ENCODE results near the gene LDLRAP1. TPM values are rescaled to one million over a fixed set of nuclear protein-coding genes. Genes with fewer than 3 reads are reported as not detected.
"Not testable (repeated sequence)": the region's sequence is repeated elsewhere in the genome, so short reads cannot be mapped to it uniquely, and the experiment has no call there.

LDLRAP1 gene
- total RNA-seq, 1 experiment from 2014 or later: 29.2 TPM

DNA sequence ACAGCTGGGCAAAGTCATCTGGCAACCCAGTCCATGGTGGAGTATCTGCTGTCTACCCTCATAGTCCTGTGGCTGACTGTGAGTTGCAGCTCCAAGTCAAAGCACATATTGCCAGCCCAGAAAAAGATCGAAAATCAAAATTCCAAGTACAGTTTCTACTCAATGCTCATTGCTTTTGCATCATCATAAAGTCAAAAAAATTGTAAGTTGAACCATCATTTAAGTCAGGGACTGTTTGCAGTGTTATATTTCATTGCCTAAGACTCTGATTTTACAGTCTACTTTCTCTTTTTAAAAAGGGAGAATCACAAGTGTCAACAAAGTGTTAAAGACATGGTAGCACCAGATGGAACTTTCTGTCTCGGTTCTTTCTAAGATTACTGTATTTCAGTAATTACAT lies 50.5 kb downstream of the LDLRAP1 start:
- Histone ChIP-seq H3K27ac (no peak overlapping the region), H4K20me1 (ENCODE audit: insufficient read depth) (no peaks in the 10 kb centered on the region), H3K79me2 (ENCODE audit: low read depth) (no peaks in the 10 kb centered on the region), H3K4me3 (no peak overlapping the region), H3K36me3 (ENCODE audit: low read depth) (no peaks in the 10 kb centered on the region), H3K9me3 (ENCODE audit: insufficient read depth, low read depth) (no peaks in the 10 kb centered on the region), H3K27me3 (ENCODE audit: insufficient read depth, low read depth) (no peaks in the 10 kb centered on the region), H2AFZ (no peak overlapping the region), H3F3A (ENCODE audit: insufficient read depth, low read depth) (no peaks in the 10 kb centered on the region), H3K4me1 (replicated peaks; ENCODE audit: insufficient read depth) (no peaks in the 10 kb centered on the region), H3K4me2 (no peak overlapping the region), H3K9me2 (ENCODE audit: insufficient read depth) (no peaks in the 10 kb centered on the region)
- TF ChIP-seq EZH2 (IDR thresholded peaks at IDR 0.05; ENCODE audit: low read depth): no peak
- TF ChIP-seq, protein P1, sequence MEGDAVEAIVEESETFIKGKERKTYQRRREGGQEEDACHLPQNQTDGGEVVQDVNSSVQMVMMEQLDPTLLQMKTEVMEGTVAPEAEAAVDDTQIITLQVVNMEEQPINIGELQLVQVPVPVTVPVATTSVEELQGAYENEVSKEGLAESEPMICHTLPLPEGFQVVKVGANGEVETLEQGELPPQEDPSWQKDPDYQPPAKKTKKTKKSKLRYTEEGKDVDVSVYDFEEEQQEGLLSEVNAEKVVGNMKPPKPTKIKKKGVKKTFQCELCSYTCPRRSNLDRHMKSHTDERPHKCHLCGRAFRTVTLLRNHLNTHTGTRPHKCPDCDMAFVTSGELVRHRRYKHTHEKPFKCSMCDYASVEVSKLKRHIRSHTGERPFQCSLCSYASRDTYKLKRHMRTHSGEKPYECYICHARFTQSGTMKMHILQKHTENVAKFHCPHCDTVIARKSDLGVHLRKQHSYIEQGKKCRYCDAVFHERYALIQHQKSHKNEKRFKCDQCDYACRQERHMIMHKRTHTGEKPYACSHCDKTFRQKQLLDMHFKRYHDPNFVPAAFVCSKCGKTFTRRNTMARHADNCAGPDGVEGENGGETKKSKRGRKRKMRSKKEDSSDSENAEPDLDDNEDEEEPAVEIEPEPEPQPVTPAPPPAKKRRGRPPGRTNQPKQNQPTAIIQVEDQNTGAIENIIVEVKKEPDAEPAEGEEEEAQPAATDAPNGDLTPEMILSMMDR (conservative IDR thresholded peaks at IDR 0.05): no peak
- DNase-seq: no peak
- no TSS peak for BruUV-seq (replicated peaks)
- ChIA-PET CTCF (interaction anchor here (0.6 kb wide), 1 partner anchor 21 kb away, joined by 3 read pairs; no protein-coding TSS in a partner anchor), POLR2A (ENCODE audit: unreplicated experiment) (no interaction called here)
- intact Hi-C loops (cut with micrococcal nuclease; ENCODE audit: unreplicated experiment): no loop called here

- H3K79me2 ChIP-seq (ENCODE audit: low read depth): no peaks in the 10 kb centered on the region
- ChIA-PET POLR2A (ENCODE audit: unreplicated experiment) (no interaction called here), CTCF (interaction anchor here (0.6 kb wide), 1 partner anchor 95 kb away, joined by 3 read pairs; no protein-coding TSS in a partner anchor)
- no peaks in the 10 kb centered on the region for H4K20me1 ChIP-seq (ENCODE audit: insufficient read depth)
- no peak overlapping the region for H3K4me3 ChIP-seq
- TF ChIP-seq, protein P1 (conservative IDR thresholded peaks at IDR 0.05): no peak
- no peak for TF ChIP-seq EZH2 (IDR thresholded peaks at IDR 0.05; ENCODE audit: low read depth)
- H3K27me3 ChIP-seq (ENCODE audit: insufficient read depth, low read depth): no peaks in the 10 kb centered on the region
- no peaks in the 10 kb centered on the region for H3K9me2 ChIP-seq (ENCODE audit: insufficient read depth)
- H3K4me2 ChIP-seq: no peak overlapping the region
- no TSS peak for BruUV-seq (replicated peaks)
- H3K4me1 ChIP-seq (replicated peaks; ENCODE audit: insufficient read depth): no peaks in the 10 kb centered on the region
- H3K36me3 ChIP-seq (ENCODE audit: low read depth): no peaks in the 10 kb centered on the region
- no peaks in the 10 kb centered on the region for H3F3A ChIP-seq (ENCODE audit: insufficient read depth, low read depth)
- H2AFZ ChIP-seq: no peak overlapping the region
- no peaks in the 10 kb centered on the region for H3K9me3 ChIP-seq (ENCODE audit: insufficient read depth, low read depth)
- intact Hi-C loops (cut with micrococcal nuclease; ENCODE audit: unreplicated experiment): no loop called here
- no peak for DNase-seq
- H3K27ac ChIP-seq: no peak overlapping the region
These were observed 51.6 kb downstream of the LDLRAP1 start for GRCh38 chr1:25594971-25595370.

DNA sequence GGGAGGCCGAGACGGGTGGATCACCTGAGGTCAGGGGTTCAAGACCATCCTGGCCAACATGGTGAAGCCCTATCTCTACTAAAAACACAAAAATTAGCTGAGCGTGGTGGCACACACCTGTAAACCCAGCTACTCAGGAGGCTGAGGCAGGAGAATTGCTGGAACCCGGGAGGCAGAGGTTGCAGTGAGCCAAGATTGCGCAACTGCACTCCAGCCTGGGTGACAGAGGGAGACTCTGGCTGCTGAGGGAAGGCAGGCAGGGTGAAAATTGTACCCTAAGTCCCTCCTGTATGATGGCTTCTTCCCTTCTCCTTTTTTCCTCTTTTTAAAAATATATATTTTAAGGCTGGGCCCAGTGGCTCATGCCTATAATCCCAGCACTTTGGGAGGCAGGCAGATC lies 53.2 kb downstream of the LDLRAP1 start:
- intact Hi-C loops (cut with micrococcal nuclease; ENCODE audit: unreplicated experiment); H3K9me3 ChIP-seq (ENCODE audit: insufficient read depth, low read depth); H3K4me2 ChIP-seq; H3K27ac ChIP-seq; H4K20me1 ChIP-seq (ENCODE audit: insufficient read depth); DNase-seq; H3K36me3 ChIP-seq (ENCODE audit: low read depth); CTCF ChIA-PET; BruUV-seq (replicated peaks); H3K4me1 ChIP-seq (replicated peaks; ENCODE audit: insufficient read depth); H3K27me3 ChIP-seq (ENCODE audit: insufficient read depth, low read depth); H2AFZ ChIP-seq; H3F3A ChIP-seq (ENCODE audit: insufficient read depth, low read depth); H3K4me3 ChIP-seq; H3K9me2 ChIP-seq (ENCODE audit: insufficient read depth); H3K79me2 ChIP-seq (ENCODE audit: low read depth): not testable (repeated sequence)
- POLR2A ChIA-PET (ENCODE audit: unreplicated experiment): interaction anchor here (0.6 kb wide), 1 partner anchor 195 kb away, joined by 3 read pairs; no protein-coding TSS in a partner anchor

GRCh38 chr1:25598879-25599278 lies 55.5 kb downstream of the LDLRAP1 start:
- POLR2A ChIA-PET (ENCODE audit: unreplicated experiment): no interaction called here
- TF ChIP-seq EZH2 (IDR thresholded peaks at IDR 0.05; ENCODE audit: low read depth): no peak
- TF ChIP-seq, protein P1 (conservative IDR thresholded peaks at IDR 0.05): no peak
- H3F3A ChIP-seq (ENCODE audit: insufficient read depth, low read depth): no peaks in the 10 kb centered on the region
- intact Hi-C loops (cut with micrococcal nuclease; ENCODE audit: unreplicated experiment): no loop called here
- H4K20me1 ChIP-seq (ENCODE audit: insufficient read depth): no peaks in the 10 kb centered on the region
- no peaks in the 10 kb centered on the region for H3K79me2 ChIP-seq (ENCODE audit: low read depth)
- H3K4me2 ChIP-seq: no peak overlapping the region
- no TSS peak for BruUV-seq (replicated peaks)
- no peaks in the 10 kb centered on the region for H3K9me2 ChIP-seq (ENCODE audit: insufficient read depth)
- no peaks in the 10 kb centered on the region for H3K9me3 ChIP-seq (ENCODE audit: insufficient read depth, low read depth)
- CTCF ChIA-PET: interaction anchor here (1.1 kb wide), 1 partner anchor 9 kb away, joined by 3 read pairs; no protein-coding TSS in a partner anchor
- no peak overlapping the region for H3K27ac ChIP-seq
- no peak for DNase-seq
- H3K4me3 ChIP-seq: no peak overlapping the region
- H3K27me3 ChIP-seq (ENCODE audit: insufficient read depth, low read depth): no peaks in the 10 kb centered on the region
- no peaks in the 10 kb centered on the region for H3K36me3 ChIP-seq (ENCODE audit: low read depth)
- no peak overlapping the region for H2AFZ ChIP-seq
- H3K4me1 ChIP-seq (replicated peaks; ENCODE audit: insufficient read depth): no peaks in the 10 kb centered on the region

All from PC-9 (cell line).